ENCODE measurements around the gene FLT3. TPM values are rescaled to one million over a fixed set of nuclear protein-coding genes. Genes with fewer than 3 reads are reported as not detected.
"Not testable (repeated sequence)": the region's sequence is repeated elsewhere in the genome, so short reads cannot be mapped to it uniquely, and the experiment has no call there.

Gene FLT3
- polyA plus RNA-seq, 5 donors: 0.29 to 0.55 (median 0.42) TPM

GRCh38 chr13:28045861-28046260 lies 54.5 kb downstream of the FLT3 start:
- DNase-seq: no peak

DNA sequence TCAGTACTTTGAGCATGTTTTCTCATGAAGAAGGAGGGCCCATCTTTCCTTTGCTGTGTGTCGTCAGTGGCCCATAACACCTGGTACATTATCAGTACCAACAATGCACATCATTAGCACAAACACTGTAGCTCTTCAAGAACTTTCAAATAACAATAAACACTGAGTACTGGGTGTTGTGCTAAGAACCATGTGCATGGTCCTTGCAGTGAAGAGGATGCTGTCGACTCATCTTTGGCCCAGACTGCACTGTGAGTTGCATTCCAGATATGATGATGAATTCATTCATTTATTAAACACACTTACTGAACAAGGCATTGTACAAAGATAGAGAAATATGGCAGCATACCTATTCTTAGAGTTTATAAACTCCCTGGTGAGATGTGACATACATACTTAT lies 55.8 kb downstream of the FLT3 start:
- DNase-seq: no peak

- no peak for DNase-seq
Measured at GRCh38 chr13:28043224-28043623, 57.2 kb downstream of the FLT3 start.

DNA sequence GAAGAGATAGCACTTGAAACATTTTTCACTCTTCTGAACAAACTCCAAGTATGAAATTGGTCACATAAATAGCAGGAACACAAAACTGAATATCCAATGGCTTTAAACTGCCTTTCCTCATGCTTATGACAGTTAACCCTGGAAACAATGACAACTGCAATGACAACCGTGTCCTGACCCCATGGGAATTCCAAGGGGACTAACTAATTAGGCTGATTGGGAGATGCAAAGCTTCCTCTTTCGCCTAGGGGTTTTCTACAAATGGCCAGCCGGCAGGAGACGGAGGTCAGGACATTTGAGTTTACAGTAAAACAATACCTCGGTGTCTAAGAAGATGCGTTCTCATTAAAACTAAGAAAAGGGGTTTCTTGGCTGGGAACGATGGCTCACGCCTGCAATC lies 58.9 kb downstream of the FLT3 start:
- no peak for DNase-seq

GRCh38 chr13:28041031-28041461 lies 59.3 kb downstream of the FLT3 start:
- no peak for DNase-seq

DNA sequence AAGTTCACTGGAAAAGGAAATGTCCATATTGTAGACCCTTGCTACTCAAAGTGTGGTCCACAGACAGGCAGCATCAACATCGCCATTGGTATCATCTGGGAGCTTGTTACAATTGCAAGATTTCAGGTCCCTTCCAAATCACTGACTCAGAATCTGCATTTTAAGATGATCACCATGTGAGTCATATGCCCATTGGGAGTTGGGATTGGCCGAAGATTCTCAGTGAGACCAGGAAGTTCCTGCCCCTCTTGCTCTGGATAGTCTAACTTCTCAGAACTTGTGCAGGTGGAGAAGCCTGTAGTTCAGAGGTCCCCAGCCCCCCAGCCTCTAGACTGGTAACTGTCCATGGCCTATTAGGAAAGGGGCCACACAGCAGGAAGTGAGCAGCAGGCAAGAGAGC lies 63.0 kb downstream of the FLT3 start:
- no peak for DNase-seq

DNA sequence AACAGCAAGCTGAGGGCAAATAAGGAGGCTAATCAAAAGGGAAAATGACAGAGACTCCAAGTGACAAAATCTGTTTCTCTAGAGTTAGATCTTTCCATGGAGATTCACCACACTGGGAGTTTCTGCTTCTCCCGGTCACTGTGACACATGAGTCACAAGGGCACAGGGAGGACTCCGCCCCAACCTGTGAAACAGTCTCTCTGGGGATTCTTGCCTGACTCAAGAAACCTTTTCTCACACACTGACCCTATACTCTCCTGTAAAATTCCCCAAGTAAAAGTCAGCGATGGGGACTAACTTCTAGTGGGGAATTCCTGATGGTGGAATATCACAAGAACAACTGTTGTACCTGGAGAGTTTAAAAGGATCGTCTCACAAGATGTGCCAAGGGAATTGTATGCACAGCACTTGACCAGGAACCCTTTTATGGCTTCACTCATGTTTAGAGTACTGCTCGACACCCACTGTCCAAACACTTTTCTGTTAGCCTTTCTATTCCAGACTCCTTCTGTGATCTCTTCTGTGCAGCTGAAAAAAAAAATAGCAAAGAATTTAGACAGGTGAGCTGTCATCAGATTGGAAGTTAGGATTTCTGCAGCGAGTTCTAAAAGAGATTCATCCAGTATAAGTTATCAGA lies 65.1 kb downstream of the FLT3 start:
- DNase-seq: no peak

DNA sequence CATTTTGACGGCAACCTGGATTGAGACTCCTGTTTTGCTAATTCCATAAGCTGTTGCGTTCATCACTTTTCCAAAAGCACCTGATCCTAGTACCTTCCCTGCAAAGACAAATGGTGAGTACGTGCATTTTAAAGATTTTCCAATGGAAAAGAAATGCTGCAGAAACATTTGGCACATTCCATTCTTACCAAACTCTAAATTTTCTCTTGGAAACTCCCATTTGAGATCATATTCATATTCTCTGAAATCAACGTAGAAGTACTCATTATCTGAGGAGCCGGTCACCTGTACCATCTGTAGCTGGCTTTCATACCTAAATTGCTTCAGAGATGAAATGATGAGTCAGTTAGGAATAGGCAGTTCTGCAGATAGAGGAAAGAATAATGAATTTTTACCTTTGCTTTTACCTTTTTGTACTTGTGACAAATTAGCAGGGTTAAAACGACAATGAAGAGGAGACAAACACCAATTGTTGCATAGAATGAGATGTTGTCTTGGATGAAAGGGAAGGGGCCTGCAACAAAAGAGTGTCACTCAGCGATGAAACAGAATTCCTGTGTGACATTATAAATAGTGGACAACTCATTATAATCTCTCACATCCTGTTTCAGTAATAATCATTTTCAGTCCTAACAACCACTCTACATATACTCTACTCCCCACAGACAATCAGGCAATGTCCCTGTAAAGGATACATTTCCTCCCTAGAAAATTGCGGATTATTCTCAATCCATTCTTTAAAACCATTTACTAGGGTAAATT lies 66.3 kb downstream of the FLT3 start:
- DNase-seq: no peak

- not testable (repeated sequence) for DNase-seq
Measured at GRCh38 chr13:28032438-28032837, 67.9 kb downstream of the FLT3 start.

DNA sequence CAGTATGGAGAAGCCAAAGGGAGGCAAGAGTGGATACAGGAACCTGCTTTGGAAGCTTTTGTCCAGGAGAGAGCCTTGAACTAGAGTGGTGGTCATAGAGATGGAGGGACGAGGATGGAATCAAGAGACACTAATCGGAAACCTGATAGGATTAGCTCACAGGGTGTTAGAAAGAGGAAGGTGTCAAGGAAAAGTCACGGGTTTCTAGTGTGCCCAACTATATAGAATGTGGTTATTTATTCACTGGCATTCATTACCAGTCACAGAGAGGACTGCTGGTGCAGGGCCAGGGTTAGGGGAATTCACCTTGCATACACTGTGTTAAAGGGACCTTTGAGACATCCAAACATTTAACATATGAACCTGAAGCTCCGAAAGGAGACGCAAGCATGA lies 68.5 kb downstream of the FLT3 start:
- DNase-seq: no peak

GRCh38 chr13:28031220-28031895 lies 69.0 kb downstream of the FLT3 start:
- no peak for DNase-seq

GRCh38 chr13:28027607-28028364 lies 72.6 kb downstream of the FLT3 start:
- no peak for DNase-seq

DNA sequence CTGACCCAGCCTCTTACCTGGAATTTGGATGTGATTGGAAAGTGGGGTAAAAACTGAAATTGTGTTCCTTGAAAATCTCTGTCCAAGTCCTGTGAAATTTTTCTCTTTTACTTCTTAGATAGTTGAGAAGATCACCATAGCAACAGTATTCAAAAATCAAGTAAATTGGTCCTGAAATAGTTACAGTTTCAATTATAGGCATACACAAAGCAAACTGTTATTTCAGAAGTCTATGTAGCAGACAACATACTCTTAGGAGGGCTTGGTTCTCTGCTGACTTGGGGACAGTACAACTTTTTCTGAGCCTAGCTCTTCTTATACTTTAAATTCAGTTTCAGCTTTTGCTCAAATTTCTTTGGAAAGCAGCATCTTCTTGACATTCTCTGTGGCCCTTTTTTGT lies 73.3 kb downstream of the FLT3 start:
- DNase-seq: no peak

DNA sequence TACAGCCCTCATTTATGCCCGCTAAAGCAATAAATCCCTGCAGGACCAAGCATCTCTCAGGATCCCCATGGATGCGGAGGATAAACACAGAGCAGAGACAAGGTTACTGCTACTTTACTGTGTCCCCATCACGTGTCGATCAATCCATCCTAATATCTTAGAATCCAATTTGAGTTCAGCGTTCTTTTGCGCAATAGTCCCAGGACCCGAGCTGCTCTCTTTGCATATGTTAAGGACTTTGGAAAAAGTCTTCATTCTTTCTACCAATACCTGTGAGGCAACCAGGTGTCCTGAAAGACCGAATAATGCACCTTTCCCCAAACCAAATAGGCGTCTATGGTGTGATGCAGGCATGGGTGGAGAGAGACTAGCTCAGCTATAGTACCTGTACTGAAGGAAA lies 73.9 kb downstream of the FLT3 start:
- DNase-seq: no peak

DNA sequence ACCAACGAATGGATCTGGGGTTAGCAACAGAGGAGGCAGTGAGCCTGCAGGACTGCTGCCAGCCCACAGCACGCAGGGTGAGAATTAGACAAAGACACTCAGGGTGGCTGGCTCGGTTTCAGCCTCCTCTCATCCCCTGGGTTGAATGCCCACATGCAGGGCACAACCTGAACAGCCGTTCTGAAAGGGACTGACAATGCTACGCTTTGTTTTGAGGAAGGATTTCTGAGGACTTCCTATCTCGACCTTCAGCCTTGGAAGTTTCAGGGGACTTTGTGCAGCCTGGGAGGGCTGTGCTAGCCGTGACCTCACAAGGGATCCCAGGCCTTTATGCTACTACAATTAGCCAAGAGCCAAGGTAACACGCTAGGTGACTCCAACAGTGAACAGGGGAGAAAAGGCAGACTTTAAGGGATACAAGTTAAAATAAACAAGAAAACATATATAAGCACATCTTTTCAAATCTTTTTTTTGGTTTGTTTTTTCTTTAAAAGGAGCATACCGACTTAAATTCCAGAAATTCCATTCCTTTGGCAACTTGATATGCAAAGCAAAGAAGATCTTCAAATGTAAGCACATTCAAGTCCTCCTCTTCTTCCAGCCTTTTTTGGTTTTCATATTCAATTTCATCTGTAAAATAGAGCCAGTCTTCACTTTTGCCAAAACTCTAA lies 77.4 kb downstream of the FLT3 start:
- no peak for DNase-seq

- DNase-seq: no peak
Measured at GRCh38 chr13:28014301-28014700, 86.1 kb downstream of the FLT3 start.

- no peak for DNase-seq
Measured at GRCh38 chr13:28013482-28013881, 86.9 kb downstream of the FLT3 start.

DNA sequence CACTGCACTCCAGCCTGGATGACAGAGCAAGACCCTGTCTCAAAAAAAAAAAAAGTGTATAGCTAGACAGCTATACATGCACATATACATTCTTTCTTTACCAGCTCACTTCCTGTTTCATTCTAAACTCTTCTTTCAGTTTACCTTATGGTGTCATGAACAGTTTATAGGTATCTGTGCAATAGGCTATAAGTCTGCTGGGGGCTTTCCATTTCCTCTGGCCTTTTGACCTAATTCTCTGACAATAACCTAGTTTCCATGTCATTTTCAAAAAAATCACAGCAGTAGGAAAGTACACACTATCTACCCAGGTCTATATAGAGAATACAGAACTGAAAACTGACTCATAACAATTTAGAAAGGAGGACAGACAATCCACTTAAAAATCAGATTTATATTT lies 87.5 kb downstream of the FLT3 start:
- DNase-seq: no peak

DNA sequence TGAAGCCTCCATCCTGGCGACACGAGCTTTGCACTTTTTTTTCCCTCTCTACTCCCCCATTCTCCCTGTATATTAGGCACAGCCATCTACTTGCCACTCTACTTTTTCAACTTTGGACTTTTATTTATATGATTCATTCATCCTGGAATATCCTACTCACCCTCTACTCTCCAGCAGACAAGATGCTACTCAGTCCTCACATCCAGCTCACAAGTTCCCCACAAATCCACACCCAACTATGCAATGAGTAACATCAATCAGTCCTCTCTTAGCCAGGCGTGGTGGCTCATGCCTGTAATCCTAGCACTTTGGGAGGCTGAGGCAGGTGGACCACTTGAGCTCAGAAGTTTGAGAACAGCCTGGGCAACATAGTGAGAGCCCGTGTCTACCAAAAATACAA lies 88.0 kb downstream of the FLT3 start:
- DNase-seq: no peak

GRCh38 chr13:28010046-28010445 lies 90.3 kb downstream of the FLT3 start:
- DNase-seq: no peak

- DNase-seq: not testable (repeated sequence)
Measured at GRCh38 chr13:28005016-28005415, 95.4 kb downstream of the FLT3 start.
